PC-9 (cell line): ENCODE results near the gene CCDC3.

Experiments used
- EZH2 ChIP-seq: fragments of 200-600 bp; sonication (generic); IDR thresholded peaks from 2 replicates; pipeline ENCODE4 v1.8.0; 2017; ENCODE audit warnings: antibody characterized with exemption, low read depth
- TF ChIP-seq, protein P1 (sequence below): fragments of 200-600 bp; sonication (generic); conservative IDR thresholded peaks from 2 replicates; pipeline ENCODE4 v1.6.1; 2017; ENCODE audit warnings: mixed run types, antibody characterized with exemption, mild to moderate bottlenecking, moderate library complexity

DNA sequence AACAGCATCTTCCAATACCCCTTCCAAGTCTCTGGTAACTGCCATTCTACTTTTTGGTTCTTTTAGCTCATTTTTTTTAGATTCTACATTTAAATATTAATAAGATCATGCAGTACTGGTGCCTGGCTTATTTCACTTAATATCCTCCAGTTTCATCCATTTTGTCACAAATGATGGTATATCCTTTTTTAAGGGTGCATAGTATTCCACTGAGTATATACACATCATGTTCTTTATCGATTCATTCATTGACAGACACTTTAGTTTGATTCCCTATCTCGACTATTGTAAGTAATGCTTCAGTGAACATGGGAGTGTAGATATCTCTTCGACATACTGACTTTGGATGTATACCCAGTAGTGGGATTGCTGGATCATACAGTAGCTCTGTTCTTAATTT is 89.7 kb downstream of the CCDC3 start:
- TF ChIP-seq, protein P1, sequence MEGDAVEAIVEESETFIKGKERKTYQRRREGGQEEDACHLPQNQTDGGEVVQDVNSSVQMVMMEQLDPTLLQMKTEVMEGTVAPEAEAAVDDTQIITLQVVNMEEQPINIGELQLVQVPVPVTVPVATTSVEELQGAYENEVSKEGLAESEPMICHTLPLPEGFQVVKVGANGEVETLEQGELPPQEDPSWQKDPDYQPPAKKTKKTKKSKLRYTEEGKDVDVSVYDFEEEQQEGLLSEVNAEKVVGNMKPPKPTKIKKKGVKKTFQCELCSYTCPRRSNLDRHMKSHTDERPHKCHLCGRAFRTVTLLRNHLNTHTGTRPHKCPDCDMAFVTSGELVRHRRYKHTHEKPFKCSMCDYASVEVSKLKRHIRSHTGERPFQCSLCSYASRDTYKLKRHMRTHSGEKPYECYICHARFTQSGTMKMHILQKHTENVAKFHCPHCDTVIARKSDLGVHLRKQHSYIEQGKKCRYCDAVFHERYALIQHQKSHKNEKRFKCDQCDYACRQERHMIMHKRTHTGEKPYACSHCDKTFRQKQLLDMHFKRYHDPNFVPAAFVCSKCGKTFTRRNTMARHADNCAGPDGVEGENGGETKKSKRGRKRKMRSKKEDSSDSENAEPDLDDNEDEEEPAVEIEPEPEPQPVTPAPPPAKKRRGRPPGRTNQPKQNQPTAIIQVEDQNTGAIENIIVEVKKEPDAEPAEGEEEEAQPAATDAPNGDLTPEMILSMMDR, result no peak
- no peak for TF ChIP-seq EZH2
